Retinal pigment epithelial cell (primary cell): ENCODE measurements around the gene RTP3.

Experiments
- DNase-seq: peaks from one replicate; pipeline ENCODE4 v3.0.0-alpha.2; 2010; ENCODE audit warnings: low read depth
- H3K4me3 ChIP-seq: 2 replicates; pipeline ENCODE4 v1.5.1; 2011; ENCODE audit warnings: mild to moderate bottlenecking, low read length, control low read depth, moderate library complexity
- CTCF ChIP-seq: conservative IDR thresholded peaks from 2 replicates; pipeline ENCODE4 v1.5.1; 2011; ENCODE audit warnings: low read depth, low read length, control low read depth, inconsistent platforms

The RTP3 gene

DNA sequence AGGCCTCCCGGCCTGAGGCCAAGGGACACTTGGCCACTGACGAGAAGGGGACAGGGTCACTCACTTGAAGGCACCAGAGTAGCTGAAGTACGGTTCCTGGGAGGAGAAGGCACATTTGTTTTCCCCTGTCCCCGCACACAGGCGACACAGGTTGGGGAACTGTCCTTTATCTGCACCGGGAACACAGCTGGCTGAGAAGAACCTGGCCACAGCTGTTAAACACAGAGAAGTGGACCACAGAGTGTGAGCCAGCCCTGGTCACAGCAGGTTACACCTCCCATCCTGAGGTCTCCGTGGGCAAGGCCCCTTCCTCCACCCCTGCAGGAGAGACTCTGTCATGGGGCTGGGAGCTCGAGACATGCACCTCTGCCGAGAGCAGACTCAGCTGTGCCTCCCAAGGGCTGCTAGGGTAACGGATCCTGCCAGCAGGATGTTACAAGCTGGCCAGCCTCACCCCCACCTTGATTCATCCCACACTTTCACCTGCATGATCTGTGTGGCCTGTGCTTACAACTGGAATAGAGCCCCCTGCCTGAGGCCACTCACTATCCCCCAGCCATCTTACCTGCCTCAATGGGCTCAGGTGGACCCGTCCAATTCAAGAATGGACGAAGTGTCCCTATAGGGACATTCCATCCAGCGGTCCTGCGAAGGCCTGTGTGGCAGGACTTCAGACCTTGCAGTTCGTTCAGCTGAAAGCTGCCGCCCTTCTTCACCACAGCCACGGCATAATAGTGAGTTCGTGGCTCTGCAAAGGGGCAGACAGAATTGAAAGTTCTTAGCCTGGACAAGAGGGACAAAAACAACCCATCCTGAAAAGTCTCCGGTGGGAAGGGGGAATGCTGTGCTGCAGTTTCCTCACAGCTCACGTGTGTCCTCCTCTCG is 42.3 kb upstream of the RTP3 start:
- TF ChIP-seq CTCF = no peak

DNA sequence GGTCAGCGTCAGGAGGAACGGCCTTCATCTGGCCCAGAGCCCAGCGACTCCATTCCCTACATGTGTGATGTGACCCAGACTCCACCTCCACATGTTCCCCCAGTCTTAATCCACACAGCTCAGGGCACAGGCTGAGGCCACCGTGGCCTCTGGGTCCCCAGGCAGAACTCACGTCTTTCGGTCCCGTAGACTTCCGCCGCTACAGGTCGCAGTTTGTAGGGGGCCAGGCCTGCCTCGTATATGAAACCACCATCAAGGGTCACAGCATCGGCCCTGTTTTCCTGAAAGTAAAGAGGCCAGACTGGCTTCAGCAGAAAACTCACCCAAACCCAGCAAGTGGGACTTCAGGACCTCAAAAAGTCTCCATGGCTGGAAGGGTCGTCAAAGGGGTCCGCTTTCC is 41.7 kb upstream of the RTP3 start:
- TF ChIP-seq CTCF = no peak
- no peak overlapping the region for H3K4me3 ChIP-seq
- no peak for DNase-seq

More for the DNA sequence above, 42.3 kb upstream of the RTP3 start:
- H3K4me3 ChIP-seq = no peak overlapping the region
- DNase-seq = no peak

GRCh38 chr3:46460051-46460450 is 37.7 kb upstream of the RTP3 start:
- no peak overlapping the region for H3K4me3 ChIP-seq
- DNase-seq = no peak
- TF ChIP-seq CTCF = no peak

GRCh38 chr3:46462111-46462510 is 35.7 kb upstream of the RTP3 start:
- peak; percentile 29 for TF ChIP-seq CTCF
- H3K4me3 ChIP-seq = no peak overlapping the region
- no peak for DNase-seq

- no peak for DNase-seq
- H3K4me3 ChIP-seq = no peak overlapping the region
- TF ChIP-seq CTCF = no peak
Observed at GRCh38 chr3:46462511-46462910, 35.3 kb upstream of the RTP3 start.

DNA sequence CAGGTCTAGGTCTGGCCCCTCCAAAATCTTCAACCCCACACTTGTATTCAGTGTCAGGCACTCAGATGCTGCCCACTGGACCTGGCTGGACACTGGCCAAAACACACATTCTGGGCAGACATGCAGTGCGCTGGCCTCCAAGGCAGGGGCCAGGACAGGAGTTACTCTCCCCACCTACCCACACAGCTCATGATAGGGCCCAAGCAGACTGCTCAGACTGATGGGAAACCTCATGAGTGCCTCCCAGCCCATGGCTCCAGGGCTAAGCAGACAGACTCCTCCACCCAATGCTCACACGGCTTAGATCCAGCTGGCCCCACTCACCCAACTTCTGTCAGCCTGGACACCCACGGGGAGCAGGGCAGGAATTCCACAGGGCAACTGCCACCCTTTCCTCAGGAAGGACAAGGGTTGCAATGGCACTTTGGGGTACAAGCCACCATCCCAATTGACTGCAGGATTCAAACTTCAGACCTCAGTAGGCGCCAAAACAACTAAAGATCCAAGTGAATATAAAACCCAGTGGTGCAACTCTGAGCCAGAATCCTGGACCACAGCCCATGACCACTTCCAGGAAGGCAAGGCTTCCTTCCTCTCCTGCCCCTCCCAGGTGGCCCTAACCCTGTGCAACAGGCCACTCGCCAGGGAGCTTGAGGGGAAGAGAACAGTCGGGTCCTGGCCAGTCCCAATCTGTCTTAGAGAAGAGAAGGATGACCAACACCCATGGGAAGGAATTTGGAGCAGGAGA is 34.5 kb upstream of the RTP3 start:
- DNase-seq = no peak
- TF ChIP-seq CTCF = no peak
- H3K4me3 ChIP-seq = no peak overlapping the region
